Stimulated activated CD4-positive, alpha-beta T cell treated with anti-CD3 and anti-CD28 coated beads, Interleukin-1b, Interleukin-23, amount 100 ng/mL, for 48 hours (primary cell): ENCODE data around the gene LSM14A.
"Not testable (repeated sequence)": the region's sequence is repeated elsewhere in the genome, so short reads cannot be mapped to it uniquely, and the experiment has no call there.

ENCODE experiments used
- DNase-seq: peaks from one replicate; pipeline ENCODE4 v3.0.0-alpha.2; 2020

LSM14A gene

GRCh38 chr19:34171877-34172660, at the start of gene LSM14A:
LSM14A (plus strand) TSS chr19:34172504; CDS start chr19:34172643, 139 bp downstream.
- DNase-seq, result peak; percentile 90

DNA sequence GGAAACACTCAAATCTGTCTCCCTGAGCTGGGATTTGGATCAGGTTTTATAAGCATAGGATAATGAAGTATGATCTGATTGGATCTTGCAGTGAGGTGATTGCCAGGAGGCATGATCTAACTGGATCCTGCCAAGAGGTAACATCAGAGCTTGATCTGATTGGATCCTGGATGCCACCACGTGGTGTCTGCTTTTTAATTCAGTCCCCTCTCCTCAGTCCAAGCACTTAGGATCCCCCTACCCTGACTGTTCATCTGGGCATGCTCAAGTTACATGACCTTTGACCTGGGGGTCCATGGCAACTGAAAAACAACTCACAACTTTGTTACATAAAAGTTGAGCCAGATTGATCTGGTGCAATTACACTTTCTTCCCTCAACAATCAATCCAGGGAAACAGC, 47.5 kb upstream of the LSM14A start:
- no peak for DNase-seq

- no peak for DNase-seq
Measured at GRCh38 chr19:34126966-34127365, 45.3 kb upstream of the LSM14A start.

DNA sequence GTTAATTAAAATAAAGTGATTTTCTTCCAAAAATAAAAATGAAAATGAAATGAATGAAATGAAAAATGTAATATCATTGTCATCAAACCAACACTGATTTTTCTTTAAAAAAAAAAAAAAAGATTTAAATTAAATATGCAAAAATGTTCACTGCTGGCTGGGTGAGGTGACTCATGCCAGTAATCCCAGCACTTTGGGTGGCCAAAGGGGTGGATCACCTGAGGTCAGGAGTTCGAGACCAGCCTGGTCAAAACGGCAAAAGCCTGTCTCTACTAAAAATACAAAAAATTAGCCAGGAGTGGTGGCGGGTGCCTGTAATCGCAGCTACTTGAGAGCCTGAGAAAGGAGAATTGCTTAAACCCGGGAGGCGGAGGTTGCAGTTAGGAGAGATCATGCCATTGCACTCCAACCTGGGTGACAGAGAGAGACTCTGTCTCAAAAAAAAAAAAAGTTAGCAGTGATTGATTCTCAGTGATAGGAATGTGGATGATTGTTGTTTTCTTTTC, 44.6 kb upstream of the LSM14A start:
- no peak for DNase-seq

- no peak for DNase-seq
Measured at GRCh38 chr19:34128558-34129250, 43.6 kb upstream of the LSM14A start.

DNA sequence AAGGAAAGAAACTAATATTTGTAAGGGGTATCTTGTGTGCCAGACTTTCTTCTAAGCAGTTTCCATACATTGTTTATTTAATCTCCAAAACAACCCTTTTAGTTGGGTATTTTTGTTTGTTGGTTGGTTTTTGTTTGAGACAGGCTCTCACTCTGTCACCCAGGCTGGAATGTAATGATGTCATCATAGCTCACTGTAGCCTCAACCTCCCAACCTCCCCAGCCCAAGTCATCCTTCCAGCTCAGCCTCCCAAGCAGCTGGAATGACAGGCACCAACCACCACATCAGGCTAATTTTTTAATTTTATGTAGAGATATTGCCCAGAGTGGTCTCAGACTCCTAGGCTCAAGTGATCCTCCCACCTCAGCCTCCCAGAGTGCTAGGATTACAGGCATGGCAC, 41.2 kb upstream of the LSM14A start:
- no peak for DNase-seq

DNA sequence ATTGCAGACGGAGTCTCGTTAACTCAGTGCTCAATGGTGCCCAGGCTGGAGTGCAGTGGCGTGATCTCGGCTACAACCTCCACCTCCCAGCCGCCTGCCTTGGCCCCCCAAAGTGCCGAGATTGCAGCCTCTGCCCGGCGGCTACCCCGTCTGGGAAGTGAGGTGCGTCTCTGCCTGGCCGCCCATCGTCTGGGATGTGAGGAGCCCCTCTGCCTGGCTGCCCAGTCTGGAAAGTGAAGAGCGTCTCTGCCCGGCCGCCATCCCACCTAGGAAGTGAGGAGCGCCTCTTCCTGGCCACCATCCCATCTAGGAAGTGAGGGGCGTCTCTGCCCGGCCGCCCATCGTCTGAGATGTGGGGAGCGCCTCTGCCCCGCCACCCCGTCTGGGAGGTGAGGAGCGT, 40.2 kb upstream of the LSM14A start:
- DNase-seq, result not testable (repeated sequence)

GRCh38 chr19:34132706-34133105, 39.6 kb upstream of the LSM14A start:
- not testable (repeated sequence) for DNase-seq

- DNase-seq, result peak; percentile 88
Measured at GRCh38 chr19:34134190-34135053, 37.9 kb upstream of the LSM14A start.

DNA sequence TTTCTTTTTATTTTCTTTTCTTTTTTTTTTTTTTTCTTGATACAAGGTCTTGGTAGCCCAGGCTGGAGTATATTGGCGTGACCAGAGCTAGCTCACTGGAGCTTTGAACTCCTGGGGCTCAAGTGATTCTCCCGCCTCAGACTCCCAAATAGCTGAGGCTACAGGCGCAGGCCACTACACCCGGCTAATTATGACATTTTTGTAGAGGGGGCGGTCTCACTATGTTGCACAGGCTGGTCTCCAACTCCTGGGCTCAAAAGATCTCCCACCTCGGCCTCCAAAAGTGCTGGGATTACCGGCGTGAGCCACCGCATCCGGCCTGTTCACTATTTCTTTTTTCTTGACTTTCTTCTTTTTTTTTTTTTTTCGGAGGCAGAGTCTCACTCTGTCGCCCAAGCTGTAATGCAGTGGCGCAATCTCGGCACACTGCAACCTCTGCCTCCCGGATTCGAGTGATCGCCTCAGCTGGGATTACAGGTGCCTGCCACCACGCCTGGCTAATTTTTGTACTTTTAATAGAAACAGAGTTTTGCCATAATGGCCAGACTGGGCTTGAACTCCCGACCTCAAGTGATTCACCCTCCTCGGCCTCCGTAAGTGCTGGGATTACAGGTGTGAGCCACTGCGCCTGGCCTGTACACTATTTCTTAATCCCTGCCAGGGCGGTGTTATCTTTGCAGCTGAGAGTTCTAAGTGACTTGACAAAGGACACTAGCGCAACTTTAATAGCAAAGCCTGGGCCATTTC, 37.1 kb upstream of the LSM14A start:
- DNase-seq, result no peak

- no peak for DNase-seq
Measured at GRCh38 chr19:34135821-34136611, 36.3 kb upstream of the LSM14A start.

DNA sequence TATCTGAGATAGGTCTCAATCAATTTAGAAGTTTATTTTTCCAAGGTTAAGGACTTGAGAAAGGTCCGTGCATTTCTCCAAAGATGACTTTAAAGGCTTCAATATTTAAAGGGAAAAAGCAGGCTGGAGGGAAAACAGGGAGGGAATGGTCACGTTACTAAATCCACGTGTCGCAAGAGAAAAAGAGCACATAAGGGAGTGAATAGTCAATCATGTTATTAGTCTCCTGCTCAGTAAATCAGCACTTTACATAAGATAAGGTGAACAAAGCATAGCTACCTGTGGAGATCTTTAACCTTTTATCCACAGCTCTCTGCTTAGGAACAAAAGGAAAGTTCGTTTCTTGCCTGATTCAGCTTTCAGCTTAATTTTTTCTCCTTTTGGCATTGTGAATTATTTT, 31.3 kb upstream of the LSM14A start:
- no peak for DNase-seq

DNA sequence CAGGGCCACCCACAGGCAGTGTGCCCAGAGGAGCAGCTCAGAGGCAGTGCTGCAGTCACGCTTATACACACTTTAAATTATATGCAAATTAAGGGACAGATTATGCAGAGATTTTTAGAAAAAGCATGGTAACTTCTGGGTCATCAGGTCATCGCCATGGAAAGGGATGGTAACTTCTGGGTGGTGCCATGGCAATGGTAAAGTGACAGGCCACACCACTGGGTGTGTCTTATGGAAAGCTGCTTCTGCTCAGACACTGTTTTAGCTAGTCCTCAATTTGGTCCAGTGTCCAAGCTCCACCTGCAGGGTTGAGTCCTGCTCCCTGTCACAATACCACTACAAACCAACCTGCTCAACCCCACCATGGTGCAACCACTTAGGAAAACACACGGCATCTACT, 29.9 kb upstream of the LSM14A start:
- no peak for DNase-seq

- peak; percentile 48 for DNase-seq
Measured at GRCh38 chr19:34145741-34146202, 26.5 kb upstream of the LSM14A start.

DNA sequence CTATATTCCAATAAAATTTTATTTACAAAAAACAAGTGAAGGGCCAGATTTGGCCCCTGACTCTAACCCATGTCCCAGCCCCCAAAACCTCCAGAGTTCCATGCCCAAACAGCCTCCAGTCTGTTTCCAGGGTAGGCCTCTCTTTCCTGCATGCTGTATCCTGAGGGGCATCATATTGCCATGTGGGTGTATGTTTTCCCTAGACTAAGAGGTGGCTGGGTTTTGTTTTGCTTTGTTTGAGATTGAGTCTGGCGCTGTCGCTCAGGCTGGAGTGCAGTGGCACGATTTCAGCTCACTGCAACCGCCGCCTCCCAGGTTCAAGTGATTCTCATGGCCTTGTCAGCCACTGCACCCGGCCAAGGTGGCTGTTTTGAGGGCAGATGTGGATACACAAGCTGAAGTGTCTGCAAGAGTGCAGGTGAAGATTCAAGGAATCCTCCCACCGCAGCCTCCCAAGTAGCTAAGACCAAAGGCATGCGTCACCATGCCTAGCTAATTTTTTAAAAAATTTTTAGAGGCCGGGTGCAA, 23.6 kb upstream of the LSM14A start:
- no peak for DNase-seq

DNA sequence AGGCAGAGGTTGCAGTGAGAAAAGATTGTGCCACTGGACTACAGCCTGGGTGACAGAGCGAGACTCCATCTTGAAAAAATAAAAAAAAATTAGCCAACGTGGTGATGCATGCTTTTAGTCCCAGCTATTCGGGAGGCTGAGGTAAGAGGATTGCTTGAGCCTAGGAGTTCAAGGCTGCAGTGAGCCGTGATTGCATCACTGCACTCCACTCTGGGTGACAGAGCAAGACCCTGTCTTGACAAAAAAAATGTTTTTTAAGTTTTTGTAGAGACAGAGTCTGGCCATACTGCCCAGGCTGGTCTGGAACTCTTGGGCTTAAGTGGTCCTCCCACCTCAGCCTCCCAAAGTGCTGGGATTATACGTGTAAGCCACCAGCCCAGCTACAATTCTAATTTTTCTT, 22.4 kb upstream of the LSM14A start:
- DNase-seq, result no peak

GRCh38 chr19:34150558-34150957, 21.7 kb upstream of the LSM14A start:
- DNase-seq, result no peak

- no peak for DNase-seq
Measured at GRCh38 chr19:34151439-34151838, 20.9 kb upstream of the LSM14A start.

- no peak for DNase-seq
Measured at GRCh38 chr19:34154401-34154800, 17.9 kb upstream of the LSM14A start.

GRCh38 chr19:34155686-34156085, 16.6 kb upstream of the LSM14A start:
- DNase-seq, result no peak

DNA sequence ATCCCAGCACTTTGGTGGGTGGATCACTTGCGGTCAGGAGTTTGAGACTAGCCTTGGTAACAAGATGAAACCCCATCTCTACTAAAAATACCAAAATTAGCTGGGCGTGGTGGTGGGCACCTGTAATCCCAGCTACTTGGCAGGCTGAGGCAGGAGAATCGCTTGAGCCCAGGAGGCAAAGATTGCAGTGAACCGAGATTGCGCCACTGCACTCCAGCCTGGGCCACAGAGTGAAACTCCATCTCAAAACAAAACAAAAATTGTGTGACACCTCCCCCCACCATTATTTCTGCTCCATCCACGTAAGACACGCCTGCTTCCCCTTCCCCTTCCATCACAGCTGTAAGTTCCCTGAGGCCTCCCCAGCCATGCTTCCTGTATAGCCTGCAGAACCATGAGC, 13.3 kb upstream of the LSM14A start:
- not testable (repeated sequence) for DNase-seq
